Right renal pelvis (tissue), 4 donors: ENCODE results near the gene HYI. TPM values are rescaled to one million over a fixed set of nuclear protein-coding genes. Genes with fewer than 3 reads are reported as not detected.
A peak's percentile ranks its signal among the peaks of the same experiment; 100 is the strongest.
"Not testable (repeated sequence)": the region's sequence is repeated elsewhere in the genome, so short reads cannot be mapped to it uniquely, and the experiment has no call there.

ENCODE experiments used
- DNase-seq, 4 donors: peaks; one replicate each; pipeline ENCODE4 v3.0.0-alpha.2; 2013; ENCODE audit warnings: low read depth in 4 of 4, low spot score in 3 of 4, missing footprints in 1 of 4
- polyA plus RNA-seq, 4 donors: library from polyadenylated mRNA; unstranded; fragments of 120-200 nt; gene quantifications; one replicate each; pipeline ENCODE4 v1.2.1, GENCODE V29; 2013; ENCODE audit not compliant: insufficient read length in 4 of 4

The HYI gene
- polyA plus RNA-seq, 4 donors, result 35.1 to 39.1 (median 37.9) TPM

DNA sequence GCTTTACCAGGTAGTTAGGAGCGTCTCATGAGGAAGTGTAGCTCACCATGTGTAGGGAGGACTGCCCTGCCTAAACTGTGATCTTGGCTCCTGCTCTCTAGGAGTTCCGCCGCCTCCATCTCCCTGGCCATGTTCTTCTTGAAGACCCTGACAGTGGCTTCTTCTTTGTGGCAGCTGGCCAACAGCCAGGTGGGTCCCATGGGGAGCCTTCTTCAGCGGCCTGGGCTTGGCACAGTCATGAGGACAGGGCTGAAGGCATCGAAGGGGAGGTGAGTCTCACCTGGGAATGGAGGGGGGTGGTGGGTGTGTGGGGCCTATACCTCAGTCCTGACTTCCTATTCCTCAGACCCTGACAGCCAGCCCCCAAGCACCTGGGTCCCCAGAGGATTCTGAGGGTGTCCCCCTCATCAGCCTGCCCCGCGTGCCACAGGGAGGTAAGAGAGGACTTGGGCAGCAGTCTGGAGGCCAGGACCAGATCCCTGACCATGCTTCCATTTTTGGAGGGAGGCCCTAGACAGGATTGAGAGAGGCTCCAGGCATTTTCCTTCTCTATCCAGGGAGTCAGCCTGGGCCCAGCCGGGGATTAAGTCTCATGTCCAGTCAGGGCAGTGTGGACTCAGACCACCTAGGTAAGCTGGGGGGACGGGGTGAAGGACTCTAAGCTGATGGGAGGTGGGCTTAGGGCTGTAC lies 21.4 kb downstream of the HYI start:
- DNase-seq, result no peak

DNA sequence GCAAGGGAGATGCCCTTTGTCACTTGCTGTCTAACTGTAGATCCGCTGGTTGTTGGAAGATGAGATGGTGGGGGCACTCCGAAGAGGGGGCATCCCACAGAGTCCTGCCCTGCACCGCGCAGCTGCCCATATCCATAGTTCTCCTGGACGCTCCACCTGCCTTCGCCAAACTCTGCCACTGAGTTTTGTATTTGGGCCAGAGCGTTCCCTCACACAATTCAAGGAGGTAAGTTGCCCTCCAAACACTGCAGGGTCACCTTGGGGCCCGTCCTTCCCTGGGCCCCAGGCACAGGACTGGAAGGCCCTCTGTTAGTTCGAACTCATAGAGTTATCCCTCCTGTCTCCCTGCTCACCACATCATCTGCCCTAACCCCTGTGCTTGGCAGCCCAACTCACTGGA lies 22.1 kb downstream of the HYI start:
- DNase-seq, result no peak

DNA sequence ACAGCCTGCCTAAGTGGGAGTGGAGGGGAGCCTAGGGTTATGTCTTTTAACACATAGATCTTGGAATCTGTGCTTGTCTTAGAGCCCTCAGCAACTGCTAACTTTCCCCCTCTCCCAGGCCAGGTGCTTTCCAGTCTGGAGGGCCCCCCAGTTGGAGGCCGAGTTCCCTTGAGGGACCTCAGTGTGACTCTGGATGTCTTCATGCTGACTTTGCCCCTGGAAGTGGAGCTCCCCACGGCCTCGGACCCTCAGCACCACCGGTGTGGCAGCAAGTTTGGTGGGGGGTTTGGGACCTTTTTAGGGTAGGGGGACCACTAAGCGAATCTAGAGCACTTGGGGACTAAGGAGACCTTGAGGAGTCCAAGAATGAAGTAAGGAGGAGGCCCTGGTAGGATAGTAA lies 22.9 kb downstream of the HYI start:
- DNase-seq, result no peak

DNA sequence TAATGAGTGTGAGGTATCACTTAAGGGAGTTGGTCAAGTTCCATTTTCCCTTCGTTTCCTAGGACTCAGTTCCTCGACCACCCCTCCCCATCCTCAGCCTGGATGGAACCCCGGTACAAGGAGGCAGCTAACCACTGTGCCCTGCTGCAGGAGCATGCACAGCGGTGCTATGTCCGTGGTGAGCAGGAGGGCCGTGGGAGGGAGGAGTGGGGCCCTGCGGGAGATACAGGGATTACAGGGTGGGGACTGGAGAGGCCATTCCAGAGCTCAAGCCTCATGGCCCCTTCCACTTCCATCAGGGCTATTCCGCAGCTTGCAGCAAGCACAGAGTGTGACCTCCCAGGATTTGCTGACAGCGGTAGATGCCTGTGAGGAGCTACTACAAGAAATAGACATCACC lies 25.8 kb downstream of the HYI start:
- DNase-seq, result no peak

DNA sequence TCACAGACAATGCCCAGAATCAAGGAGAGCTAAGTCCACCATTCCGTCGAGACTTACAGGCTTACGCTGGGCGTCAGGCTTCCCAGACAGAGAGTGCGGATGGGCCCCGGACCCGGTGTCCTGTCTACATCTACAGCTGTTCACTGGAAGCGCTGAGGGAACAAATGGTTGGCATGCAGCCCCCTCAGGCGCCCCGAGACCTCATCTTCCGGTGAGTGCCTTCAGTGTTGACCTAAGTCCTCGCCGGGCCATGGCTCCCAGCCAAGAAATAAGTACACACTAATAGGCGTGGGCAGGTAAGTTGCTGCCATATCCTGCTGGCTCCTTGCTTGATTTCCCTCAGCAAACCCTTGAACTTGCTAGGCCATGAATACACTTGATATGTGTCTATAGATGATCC lies 26.2 kb downstream of the HYI start:
- no peak for DNase-seq

DNA sequence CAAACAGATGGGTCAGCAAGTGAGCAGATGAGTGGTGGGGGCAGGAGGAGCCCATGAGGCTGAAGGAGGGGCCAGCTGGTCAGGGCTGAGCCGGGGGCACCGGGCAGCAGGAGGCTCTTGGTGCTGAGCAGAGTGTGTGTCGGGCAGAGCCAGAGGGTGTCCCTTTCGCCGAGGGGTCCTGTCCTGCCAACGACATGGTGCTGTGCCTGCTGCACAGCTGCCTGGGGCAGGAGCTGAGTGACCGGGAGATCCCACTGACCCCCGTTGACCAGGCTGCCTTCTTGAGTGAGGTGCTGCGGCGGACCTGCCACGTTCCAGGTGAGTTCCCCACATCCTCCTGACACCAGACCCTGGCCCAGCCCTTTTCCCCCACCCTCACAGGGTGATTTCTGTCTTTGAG lies 27.5 kb downstream of the HYI start:
- no peak for DNase-seq

DNA sequence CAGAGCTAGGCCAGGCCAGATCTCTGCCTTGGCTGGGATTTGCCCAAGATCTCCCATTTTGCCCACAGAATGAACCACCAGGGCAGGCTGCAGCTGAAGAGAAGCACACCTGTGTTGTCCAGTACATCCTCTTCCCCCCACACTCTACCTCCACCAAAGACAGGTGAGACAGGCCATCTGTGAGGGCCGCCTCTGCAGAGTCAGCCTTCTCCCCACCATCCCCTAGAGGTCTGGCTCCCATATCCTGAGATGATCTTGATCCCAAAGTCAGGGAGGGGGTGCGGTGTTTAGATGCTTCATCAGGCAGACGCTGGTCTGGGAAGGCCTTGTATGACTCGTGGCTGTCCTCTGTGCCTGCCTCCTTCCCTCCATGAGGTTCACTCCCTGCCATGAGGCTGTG lies 28.7 kb downstream of the HYI start:
- DNase-seq, result no peak

DNA sequence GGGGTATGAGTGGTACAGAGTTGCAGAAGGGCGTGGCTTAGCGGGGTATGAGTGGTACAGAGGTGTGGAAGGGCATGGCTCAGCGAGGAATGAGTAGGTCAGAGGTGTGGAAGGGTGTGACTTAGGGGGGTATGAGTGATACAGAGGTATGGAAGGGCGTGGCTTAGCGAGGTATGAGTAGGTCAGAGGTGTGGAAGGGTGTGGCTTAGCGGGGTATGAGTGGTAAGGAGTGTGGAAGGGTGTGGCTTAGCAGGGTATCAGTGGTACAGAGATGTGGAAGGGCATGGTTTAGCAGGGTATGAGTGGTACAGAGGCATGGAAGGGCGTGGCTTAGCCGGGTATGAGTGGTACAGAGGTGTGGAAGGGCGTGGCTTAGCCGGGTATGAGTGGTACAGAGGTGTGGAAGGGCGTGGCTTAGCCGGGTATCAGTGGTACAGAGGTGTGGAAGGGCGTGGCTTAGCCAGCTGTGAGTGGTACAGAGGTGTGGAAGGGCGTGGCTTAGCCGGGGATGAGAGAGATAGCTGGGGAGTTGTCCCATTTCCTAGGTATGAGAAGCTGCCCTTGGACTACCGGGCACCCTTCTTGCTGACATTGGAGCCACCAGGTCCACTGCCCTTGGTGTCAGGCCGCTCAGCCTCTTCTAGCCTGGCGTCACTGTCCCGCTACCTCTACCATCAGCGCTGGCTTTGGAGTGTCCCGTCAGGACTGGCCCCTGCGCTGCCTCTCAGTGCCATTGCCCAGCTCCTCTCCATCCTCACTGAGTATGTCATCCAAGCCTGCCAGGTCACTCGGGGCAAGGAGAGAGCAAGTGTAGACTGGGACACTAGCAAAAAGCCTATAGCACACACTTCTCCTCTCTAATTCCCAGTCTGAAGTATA lies 29.8 kb downstream of the HYI start:
- no peak for DNase-seq

DNA sequence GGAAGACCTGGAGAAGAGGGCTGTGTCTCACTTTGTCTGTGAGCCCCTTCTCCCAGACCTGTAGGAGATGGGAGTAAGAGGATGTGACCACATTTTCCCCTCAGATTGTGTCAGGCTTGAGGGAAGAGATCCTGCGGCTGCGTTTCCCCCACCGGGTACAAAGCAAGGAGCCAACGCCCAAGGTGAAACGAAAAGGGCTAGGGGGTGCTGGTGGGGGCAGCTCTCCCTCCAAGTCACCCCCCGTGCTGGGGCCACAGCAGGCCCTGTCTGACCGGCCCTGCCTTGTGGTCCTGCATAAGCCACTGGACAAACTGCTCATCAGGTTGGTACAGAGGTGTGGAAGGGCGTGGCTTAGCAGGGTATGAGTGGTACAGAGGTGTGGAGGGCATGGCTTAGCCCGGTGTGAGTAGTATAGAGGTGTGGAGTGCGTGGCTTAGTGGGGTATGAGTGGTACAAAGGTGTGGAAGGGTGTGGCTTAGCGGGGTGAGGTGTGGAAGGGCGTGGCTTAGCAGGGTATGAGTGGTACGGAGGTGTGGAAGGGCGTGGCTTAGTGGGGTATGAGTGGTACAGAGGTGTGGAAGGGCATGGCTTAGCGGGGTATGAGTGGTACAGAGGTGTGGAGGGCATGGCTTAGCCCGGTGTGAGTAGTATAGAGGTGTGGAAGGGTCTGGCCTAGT lies 30.6 kb downstream of the HYI start:
- DNase-seq, result no peak

DNA sequence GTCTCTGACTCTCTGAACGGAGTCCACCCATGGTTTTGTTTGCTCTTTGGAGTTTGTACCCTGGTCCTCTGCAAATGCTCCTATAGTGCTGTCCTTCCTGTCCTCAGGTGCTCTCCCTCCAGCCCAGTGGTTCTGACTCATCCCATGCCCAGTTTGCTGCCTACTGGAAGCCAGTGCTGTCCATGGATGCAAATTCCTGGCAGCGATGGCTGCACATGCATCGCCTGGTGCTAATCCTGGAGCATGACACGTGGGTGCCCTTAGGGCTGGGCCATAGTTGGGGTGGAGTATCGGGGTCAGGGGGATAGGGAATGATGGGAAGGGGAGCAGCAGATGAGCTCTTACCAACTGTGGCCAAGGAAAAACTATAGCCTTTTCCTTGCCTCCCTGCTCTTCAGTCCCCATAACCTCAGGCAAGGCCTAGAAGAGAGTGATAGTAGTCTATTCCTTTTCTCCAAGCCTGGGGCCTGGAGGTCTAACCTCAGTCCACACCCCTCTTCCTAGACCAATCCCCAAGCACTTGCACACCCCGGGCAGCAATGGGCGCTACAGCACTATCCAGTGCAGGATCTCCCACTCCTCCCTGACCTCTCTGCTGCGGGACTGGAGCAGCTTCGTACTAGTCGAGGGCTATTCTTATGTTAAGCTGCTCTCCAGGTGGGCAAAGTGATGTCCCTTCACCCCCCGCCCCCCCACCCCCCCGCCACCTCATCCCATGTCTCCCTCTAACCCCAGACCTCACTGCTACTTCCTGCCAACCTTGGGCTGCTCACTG lies 31.6 kb downstream of the HYI start:
- no peak for DNase-seq

DNA sequence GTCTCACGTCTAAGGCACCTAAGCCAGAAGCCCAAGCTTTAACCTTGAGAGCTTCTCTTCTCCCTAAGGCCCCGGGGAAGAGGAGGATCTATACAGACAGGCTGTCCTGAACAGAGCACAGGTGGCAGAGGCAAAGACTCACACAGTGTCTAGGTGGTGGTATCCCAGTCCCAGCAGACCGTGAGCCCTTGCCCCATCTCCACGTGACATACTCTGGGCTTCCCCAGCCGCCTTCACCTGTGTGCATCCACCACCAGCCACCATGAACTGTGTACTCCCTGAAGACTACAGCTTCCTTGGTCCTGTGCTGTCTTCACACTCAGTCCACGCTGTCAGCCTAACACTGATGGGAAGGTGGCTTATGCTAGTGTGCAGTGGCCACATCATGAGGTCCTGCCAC lies 32.3 kb downstream of the HYI start:
- no peak for DNase-seq

DNA sequence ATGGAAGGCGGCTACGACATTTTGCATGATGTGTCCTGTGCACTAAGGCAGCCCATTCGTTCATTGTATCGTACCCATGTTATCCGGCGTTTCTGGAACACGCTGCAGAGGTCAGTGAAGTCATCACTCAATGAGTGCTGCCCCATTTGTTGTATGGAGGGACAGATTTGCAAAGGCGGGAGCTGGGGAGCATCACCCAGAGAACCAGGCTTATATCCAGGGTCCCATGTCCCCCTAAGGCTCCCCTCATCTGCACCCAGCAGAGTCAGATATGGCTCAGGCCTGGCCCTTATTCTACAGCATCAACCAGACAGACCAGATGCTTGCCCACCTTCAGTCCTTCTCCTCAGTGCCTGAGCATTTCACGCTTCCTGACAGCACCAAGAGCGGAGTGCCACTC lies 32.9 kb downstream of the HYI start:
- DNase-seq, result no peak

DNA sequence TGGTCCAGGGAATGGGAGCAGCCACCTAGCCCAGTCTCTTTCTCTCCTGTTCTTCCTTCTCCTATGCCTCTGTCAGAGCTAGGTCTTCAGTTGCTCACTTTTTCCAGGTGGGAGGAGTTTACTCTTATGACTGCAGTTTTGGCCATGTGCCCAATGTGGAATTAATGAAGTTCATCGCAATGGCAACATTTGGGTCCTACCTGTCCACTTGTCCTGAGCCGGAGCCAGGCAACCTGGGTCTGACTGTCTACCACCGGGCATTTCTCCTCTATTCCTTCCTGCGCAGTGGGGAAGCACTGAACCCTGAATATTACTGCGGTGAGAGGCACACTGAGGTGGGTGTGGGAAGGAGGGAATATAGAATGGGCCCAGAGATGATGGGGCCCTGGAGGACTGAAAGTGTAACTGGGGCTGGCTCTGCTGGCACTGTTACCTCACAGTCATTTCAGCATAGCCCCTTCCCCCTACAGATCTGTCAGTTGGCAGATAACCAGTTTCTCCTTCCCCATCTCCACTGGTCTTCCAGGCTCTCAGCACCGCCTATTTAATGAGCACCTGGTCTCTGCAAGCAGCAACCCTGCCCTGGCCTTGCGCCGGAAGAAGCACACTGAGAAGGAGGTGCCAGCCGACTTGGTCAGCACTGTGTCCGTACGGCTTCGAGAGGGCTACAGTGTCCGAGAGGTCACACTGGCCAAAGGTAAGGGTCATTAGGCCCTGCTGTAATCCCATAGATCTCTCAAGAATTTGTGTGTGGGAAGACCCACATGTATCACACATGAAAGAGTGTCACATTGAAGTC lies 33.9 kb downstream of the HYI start:
- DNase-seq, result no peak

DNA sequence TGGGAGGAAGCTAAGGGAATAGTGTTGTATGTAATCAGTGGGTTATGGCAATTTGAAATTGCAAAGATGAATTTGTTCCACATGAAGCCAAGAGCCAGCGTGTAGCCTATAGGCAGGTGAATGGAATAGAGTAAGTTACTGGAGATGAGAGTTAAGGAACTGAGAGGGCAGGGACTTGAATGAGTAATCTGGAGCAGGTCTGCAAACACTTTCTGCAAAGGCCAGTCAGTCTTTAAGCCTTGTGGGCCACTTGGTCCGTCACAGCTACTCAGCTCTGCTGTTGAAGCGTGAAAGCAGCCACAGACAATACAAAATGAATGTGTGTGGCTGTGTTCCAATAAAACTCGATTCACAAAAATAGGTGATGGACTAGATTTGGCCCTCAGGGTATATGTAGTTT lies 34.9 kb downstream of the HYI start:
- no peak for DNase-seq

DNA sequence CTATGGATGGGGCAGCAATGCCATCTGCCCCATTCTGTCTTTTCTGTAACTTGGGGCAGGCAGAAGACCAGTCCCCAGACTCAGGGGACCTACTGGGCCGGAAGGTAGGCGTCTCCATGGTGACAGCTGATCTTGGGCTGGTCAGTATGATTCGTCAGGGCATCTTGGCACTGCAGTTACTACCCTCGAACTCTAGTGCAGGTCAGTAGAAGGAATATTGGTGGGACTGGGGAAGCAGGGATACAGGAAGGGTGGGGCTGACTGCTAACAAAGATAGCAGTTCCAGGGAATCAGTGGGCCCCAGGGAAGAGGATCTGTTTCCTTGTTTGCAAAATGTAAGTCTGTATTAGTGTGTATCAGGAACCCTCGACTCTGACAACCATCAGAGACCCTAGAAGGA lies 37.8 kb downstream of the HYI start:
- no peak for DNase-seq

DNA sequence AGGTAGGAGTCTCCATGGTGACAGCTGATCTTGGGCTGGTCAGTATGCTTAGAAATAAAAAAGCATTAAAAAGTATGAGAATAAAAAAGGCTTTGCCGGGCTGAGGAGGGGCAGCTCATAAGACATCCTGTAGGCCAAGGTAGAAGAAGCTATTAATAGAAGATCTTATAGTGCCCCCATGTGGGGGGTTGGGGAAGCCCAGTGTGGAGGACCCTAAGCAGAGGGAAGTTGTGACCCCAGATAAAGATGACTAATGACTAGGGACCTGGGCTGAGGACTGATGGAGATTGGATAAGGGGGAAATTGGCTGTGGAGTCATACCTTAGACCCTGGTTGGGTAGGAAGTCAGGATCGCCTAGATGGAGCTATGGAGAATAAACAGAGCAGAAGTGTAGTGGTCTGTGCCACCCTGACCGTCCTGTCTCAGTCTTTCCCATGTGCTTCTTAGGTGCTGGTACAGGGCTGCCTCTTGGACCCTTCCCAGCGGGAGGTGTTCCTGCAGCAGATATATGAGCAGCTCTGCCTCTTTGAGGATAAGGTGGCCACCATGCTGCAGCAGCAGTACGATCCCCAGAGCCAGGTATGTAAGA lies 39.0 kb downstream of the HYI start:
- DNase-seq, result peak in 3 of 4 donors; percentile 18 to 28 (median 20)

DNA sequence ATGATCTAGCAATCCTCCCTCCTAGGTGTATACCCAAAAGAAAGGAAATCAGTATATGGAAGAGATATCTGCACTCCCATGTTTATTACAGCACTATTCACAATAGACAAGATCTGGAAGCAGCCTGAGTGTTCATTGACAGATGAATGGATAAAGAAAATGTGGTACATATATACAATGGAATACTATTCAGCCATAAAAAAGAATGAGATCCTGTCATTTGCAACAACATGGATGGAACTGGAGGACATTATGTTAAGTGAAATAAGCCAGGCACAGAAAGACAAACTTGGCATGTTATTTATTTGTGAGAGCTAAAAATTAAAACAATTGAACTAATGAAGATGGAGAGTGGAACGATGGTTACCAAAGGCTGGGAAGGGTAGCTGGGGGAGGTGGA lies 40.3 kb downstream of the HYI start:
- not testable (repeated sequence) for DNase-seq

DNA sequence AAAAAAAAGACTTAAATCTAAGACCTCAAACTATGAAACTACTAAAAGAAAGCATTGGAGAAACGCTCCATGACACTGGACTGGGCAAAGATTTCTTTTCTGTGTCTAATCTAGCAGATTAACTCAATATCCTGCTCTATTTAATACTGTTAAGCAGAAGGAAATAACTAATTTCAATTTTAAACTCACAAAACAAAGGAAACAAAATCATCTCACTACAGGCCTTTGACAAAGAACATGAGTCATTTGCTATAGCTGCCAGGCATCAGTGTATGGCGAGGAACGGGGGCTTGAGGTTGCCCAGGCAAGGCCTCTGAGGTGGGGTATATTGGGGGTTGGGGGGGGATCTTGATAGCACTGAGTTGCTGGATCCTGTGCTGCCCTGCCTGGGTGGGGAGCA lies 43.2 kb downstream of the HYI start:
- no peak for DNase-seq

DNA sequence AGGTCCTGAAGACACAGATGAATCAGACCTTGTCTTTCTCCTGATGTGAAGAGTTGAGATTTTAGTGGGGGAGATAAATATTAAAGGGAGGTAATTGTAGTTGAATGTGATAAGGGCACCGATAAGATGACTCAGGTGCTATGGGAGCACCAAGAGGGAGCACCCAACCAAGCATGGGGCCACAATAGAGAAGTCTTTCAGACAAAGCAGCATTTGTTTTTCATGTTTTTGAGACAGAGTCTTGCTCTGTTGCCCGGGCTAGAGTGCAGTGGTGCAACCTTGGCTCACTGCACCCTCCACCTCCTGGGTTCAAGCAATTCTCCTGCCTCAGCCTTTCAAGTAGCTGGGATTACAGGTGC lies 47.9 kb downstream of the HYI start:
- DNase-seq, result no peak
